B cell (primary cell): ENCODE results near the gene TEF.

ENCODE experiments used
- EZH2 ChIP-seq: IDR thresholded peaks from 2 replicates; pipeline ENCODE4 v1.6.1; 2012; ENCODE audit warnings: borderline replicate concordance, low read depth, mild to moderate bottlenecking, moderate library complexity, low read length; ENCODE audit not compliant: insufficient read depth, poor library complexity, severe bottlenecking
- TF ChIP-seq, protein P1 (sequence below): fragments of 200-600 bp; IDR thresholded peaks from one replicate; pipeline ENCODE4 v1.8.0; 2022; ENCODE audit warnings: antibody characterized with exemption, mild to moderate bottlenecking

GRCh38 chr22:41444360-41445128, 62.8 kb downstream of the TEF start:
- TF ChIP-seq, protein P1, sequence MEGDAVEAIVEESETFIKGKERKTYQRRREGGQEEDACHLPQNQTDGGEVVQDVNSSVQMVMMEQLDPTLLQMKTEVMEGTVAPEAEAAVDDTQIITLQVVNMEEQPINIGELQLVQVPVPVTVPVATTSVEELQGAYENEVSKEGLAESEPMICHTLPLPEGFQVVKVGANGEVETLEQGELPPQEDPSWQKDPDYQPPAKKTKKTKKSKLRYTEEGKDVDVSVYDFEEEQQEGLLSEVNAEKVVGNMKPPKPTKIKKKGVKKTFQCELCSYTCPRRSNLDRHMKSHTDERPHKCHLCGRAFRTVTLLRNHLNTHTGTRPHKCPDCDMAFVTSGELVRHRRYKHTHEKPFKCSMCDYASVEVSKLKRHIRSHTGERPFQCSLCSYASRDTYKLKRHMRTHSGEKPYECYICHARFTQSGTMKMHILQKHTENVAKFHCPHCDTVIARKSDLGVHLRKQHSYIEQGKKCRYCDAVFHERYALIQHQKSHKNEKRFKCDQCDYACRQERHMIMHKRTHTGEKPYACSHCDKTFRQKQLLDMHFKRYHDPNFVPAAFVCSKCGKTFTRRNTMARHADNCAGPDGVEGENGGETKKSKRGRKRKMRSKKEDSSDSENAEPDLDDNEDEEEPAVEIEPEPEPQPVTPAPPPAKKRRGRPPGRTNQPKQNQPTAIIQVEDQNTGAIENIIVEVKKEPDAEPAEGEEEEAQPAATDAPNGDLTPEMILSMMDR = no peak
- TF ChIP-seq EZH2 = no peak
